GM08714 (cell line): ENCODE results near the gene NDST1.

ENCODE experiments used
- H3K4me3 ChIP-seq: fragments of 200-500 bp; sonication (Bioruptor generic); 2 replicates; pipeline ENCODE4 v1.5.1; 2014; ENCODE audit warnings: mild to moderate bottlenecking, low read length, inconsistent platforms
- ZNF274 ChIP-seq: IDR thresholded peaks from 2 replicates; pipeline ENCODE4 v1.6.1; 2012; ENCODE audit warnings: mild to moderate bottlenecking, low read depth, low read length

NDST1 gene

DNA sequence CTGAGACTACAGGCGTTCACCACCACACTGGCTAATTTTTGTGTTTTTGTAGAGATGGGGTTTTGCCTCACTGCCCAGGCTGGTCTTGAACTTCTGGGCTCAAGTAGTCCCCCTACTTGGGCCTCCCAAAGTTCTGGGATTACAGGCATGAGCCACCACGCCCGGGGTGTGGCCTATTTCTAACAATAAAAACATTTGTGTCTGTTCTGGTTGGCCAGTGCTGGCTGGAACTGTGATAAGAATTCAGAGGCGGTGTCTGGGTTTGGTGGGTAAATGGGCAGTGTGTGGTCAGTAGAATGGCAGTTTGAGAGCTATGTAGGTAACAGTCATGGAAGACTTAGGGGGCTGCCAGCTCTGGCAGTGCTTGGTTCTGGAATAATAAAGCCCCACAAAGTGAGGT is 85.7 kb downstream of the NDST1 start:
- no peak overlapping the region for H3K4me3 ChIP-seq
- TF ChIP-seq ZNF274: no peak

DNA sequence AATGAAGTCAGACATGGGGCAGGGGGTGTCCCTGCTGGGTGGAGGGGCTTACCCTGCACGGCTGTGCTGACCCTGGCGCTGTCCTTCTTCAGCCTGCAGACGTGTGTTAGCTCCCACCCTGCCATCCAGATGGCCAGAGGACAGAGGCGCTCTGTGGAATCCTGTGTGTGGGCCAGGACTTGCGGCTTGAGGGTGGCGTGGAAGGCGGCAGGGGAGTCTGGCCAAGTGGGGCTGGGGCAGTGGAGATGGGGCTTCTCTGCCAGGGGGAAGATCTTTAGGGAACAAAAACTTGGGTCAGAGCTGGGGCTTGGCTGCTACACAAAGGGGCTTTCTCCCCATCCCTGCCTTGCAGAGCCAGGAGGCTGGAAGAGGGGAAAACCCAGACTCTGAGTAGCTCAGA is 86.1 kb downstream of the NDST1 start:
- H3K4me3 ChIP-seq: no peak overlapping the region
- TF ChIP-seq ZNF274: no peak

DNA sequence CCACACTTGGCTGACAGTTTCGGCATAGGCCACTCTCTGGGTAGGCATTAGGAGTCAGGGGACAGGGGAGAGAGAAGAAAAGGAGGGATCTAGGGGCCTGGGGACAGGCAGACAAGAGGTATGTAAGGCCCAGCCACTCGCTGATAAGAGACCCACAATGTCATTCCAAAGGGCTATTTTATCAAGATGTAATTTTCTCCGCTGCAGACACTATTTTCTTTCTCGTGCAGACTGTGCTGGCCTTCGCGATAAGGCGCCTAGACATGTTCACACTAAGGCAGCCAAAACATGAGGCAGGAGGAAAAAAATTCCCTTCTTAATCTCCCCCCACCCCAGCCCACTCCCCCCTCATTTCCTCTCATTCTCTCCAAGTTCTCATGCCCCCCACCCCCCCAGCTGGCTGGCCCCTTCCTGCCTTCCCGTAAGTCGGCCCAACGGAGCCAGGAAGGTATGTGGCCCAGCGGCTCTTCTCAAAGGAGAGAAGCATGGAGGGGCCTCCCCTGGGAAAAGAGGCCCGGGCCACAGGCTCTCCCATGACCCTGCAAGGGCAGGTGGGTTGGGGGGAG is 87.6 kb downstream of the NDST1 start:
- H3K4me3 ChIP-seq: no peak overlapping the region

DNA sequence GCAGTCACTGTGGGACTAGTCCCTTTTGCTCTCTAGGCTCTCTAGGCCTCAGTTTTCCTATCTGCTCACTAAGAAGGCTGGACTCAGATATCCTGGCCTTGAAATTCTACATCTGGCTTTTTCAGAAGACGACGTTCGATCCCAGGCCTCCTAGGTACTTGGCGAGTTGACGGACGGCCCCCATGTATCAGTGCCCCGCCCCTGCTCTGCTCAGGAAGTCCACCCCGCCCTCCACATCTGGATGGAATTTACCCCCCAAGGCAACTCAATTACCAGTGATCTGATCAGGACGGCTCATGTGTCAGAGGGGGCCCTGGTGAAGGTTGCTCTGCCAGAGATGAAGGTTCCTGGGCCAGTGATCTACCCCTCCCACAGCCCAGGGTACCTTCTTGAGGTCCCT is 88.4 kb downstream of the NDST1 start:
- no peak for TF ChIP-seq ZNF274
- no peak overlapping the region for H3K4me3 ChIP-seq

More for the DNA sequence above, 87.6 kb downstream of the NDST1 start:
- no peak for TF ChIP-seq ZNF274

DNA sequence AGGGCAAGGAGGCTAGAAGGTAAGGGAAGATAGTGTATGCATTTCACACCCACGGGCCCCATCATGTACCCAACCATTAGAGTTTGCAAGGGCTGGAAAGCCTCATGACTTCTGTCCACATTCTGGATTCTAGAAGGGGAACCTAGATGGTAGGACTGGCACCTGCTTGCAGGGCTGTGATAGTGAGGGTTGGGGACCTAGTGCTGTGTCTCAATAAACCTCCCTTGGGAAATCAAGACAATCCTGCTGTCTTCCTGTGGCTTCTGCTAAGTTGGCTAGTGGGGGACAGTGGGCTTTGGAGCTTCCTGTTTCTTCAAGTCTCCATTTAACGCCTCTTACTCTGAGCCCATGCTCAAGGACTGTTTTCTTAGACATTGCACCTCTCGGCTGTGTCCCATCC is 88.9 kb downstream of the NDST1 start:
- no peak overlapping the region for H3K4me3 ChIP-seq
- TF ChIP-seq ZNF274: no peak

DNA sequence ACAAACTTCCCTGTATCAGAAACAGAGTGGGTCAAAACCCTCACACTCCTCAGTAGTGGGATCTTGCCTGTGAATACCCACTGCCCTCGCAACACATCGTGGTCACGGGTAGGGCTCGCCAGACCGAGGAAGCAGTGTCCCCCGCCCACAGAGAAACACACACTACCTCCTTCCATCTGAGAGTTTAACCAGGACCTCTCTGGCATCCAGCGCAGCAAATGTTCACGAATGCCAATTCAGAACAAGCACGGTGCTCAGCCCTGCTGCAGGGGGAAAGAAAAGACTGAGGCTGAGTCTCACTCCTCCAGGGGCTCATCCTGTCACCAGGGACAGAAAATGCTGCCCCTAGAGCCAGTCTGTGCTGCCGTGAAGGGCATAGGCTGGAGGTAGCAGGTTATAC is 90.1 kb downstream of the NDST1 start:
- no peak for TF ChIP-seq ZNF274
- H3K4me3 ChIP-seq: no peak overlapping the region

DNA sequence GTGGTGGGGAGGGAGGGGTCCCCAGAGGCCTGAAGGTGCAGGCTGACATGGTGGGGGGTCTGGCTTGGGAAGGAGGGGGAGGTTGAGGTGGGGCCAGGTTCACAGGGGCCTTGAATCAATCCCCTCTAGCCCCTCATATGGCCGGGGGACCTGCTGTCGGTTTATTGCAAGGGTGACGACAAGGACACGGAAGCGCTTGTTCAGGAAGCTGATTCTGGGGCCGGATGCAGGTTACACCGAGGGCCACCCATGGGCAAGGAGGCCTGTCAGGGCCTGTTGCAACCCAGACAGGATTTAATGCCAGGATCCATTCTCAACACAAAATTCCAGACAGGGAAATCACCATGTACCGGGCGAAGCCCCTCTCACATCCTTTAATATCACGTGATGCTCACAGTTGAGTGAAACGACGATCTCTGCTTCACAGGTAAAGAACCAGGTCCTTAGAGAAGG is 90.9 kb downstream of the NDST1 start:
- no peak overlapping the region for H3K4me3 ChIP-seq
- no peak for TF ChIP-seq ZNF274

DNA sequence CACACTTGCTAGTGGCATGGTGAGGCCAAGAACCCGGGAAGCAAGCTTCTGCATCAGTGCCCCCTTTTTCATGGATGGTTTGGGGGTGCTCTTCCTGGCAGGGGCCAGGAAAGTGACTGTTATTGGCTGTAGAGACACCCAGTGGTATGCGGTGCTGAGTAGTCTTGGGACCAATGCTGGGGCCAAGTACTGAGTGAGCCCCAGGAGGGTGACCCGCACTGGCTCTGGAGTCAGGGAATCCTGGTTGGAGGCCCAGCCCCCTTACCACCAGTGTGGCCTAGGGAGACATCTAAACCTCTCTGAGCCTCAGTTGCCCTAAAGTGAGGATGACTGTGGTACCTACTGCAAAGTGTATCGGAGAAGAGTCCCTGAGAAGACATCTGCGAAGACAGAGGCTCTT is 91.3 kb downstream of the NDST1 start:
- H3K4me3 ChIP-seq: no peak overlapping the region
- no peak for TF ChIP-seq ZNF274

DNA sequence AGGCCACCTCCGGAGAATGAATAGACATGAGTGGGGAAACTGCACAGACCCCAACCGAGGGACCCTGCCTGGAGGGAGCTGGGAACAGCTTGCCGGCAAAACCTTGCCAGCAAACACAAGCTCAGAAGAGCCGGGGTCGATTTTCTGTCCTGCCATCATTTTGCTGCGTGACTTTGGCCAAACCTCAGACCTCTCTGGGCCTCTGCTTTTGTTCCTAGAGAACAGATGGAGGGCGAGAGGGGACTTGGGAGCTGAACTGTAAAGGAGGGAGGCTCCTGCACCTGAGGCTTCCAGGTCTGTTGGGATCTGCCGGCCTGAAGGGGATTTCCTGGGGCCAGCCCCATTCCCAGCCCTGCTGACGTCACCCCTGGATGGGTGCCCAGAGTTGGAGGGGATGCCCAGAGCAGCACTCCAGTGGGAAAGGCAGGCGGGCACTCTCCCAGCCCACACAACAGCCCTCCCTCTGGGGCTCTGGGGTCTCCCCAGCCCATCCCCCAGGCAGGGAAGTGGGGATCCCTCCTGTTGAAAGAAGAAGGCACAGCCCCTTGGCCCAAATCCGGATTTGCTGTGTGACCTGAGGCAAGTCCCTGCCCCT is 92.1 kb downstream of the NDST1 start:
- no peak overlapping the region for H3K4me3 ChIP-seq
- no peak for TF ChIP-seq ZNF274

DNA sequence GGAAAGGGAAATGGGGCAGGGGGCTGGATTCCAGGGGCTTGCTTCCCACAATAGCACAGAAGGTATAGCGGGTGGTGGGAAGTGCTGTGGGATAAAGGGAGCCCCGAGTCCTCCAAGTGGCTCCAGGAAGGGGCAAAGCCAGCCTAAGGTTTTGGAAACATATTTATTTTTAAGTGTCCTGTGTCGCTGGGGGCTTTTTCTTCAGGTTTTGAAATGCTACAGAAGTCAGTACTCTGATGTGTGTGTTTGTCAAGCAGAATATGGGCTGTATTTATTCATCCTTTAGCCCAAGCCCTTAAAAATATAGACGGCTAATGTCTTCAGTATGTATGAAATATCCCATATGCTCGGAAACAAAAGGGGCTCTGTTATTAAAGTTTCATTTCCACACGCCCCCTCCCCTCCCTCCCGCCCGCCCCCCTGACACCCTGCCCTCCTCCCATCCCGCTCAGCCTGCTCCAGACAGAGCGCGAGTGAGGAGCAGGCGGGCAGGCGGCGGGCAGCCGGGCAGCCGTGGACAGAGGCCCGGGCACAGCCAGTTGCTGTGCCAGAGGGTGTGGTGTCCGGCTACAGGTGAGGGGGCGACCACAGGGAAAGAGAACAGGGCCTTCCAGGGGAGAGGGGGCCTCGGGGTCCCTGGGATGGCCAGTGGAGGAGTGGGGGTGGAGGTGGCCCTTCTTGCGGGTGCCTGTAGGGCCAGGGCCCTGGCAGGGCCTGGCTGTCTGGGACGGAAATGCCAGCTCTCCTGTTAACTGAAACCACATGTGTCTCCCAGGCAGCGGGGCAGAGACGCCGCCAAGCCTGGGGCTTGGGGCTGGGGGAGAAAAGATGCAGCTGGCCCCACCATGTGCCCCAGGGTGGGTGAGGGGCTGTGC is 92.9 kb downstream of the NDST1 start:
- H3K4me3 ChIP-seq: no peak overlapping the region
- TF ChIP-seq ZNF274: no peak

DNA sequence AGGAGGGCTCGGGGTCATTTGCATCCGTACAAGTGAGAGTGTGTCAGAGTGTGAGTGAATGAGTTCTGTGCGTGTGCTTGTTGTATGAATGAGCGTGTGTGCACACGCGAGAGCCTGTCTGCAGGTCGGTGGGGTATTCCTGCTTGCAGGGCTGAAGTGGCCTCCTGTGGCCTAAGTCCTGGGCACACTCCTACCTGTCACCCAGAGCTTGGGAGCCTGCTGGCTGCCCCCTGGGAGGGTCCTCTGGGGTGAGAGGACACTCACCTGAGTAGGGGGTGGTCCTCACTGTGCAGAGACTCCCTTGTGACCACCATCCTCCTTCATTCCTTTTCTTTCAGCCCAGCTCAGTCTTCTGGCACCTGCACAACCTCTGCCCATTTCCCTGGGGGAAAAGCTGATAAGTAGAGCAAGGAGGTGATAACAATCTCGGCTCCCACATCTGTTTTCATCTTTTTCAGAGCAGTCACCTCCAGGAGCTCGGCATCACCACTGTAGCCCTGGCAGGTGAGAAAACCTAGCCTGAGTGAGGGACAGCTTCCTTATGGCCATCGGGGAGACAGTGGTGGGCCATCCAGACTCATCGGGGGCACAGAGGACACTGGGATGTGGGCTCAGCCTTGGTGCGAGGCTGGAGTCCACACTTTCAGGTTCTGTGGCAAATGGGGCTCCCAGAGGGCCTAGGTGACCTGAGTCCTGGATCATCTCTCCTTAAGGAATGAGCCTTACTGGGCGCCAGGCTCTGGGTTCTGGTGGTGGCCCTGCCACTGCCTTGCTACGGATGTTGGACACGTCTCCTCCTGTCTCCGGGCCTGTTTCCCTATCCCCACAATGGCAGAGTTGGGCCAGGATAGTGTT is 93.8 kb downstream of the NDST1 start:
- H3K4me3 ChIP-seq: no peak overlapping the region
- TF ChIP-seq ZNF274: no peak

DNA sequence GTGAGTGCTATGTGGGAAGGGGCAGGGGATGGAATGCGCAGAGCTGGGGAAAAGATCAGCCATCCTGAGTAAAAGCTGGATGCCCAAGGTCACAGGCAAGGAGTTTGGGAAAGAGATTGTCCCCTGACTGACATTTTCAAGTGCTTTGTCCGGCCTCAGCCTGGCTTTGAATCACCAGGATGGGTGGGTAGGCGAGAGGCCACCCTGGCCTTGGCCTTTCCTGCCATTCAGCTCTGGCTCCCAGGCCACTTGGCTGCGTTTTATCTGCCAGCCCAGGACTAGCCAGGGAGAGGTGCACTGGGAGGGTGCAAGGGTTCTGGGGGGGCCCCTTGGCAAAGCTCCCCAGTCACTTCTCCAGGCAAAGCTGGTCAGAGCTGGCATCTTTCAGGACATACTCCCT is 95.1 kb downstream of the NDST1 start:
- no peak for TF ChIP-seq ZNF274
- H3K4me3 ChIP-seq: no peak overlapping the region

DNA sequence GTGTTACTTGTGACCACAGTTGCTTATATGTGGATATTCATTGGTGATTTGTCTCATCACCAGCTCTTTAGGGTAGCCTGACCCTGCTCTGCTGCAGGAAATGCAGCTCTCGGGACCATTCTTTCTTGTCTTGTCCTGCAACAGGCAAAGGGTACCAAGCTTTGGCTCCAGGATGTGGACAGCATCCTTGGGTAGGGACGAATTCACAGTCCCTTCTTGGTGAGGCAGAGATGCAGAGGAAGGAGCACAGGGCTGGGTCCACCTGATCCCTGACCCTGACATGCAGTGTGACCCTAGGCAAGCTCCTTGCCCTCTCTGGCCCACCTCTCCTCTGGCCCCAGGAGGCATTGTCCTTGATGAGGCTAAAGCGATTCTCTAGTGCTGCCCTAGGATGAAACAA is 95.6 kb downstream of the NDST1 start:
- TF ChIP-seq ZNF274: no peak
- H3K4me3 ChIP-seq: no peak overlapping the region

DNA sequence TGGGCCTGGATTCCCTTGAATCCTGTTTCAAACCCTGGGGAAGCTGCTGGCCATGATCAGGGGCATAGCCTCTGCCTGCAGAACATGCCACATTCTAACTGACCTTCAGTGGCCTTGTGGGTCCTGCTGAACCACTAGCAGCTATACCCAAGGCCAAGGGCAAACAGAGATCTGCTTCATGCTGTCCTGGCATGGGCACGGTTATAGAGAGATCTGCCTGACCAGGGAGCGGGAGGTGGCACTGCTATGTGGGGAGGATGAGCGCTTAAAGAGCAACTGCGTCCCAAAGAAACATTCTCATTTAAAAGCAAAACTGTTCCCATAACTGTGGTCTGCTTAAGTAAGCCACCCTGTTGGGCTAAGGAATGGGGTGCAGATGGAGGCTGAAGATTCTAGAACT is 96.1 kb downstream of the NDST1 start:
- TF ChIP-seq ZNF274: no peak
- no peak overlapping the region for H3K4me3 ChIP-seq
